Dendritic cell treated with granulocyte-macrophage colony-stimulating factor and Interleukin-4, amounts not matched to agents 40 ng/mL and 50 ng/mL, for 4 days (primary cell): ENCODE measurements around the gene LSM7.

Experiments used
- H3K27ac Mint-ChIP-seq: one replicate; pipeline ENCODE4 v1.8.0; 2022; ENCODE audit warnings: mild to moderate bottlenecking, mixed read lengths
- H3K27me3 Mint-ChIP-seq: one replicate; pipeline ENCODE4 v1.8.0; 2022; ENCODE audit warnings: mild to moderate bottlenecking, mixed read lengths
- H3K36me3 Mint-ChIP-seq: one replicate; pipeline ENCODE4 v1.8.0; 2022; ENCODE audit warnings: low read depth, mixed read lengths
- H3K4me1 Mint-ChIP-seq: one replicate; pipeline ENCODE4 v1.8.0; 2022; ENCODE audit warnings: low read depth, mixed read lengths
- H3K4me3 Mint-ChIP-seq: one replicate; pipeline ENCODE4 v1.8.0; 2022; ENCODE audit warnings: mild to moderate bottlenecking, moderate library complexity, mixed read lengths
- H3K9me3 Mint-ChIP-seq: one replicate; pipeline ENCODE4 v1.8.0; 2022; ENCODE audit warnings: mixed read lengths
- intact Hi-C: fragments of 100-400 bp; cut with micrococcal nuclease; formaldehyde crosslinking; loops from one replicate; pipeline ENCODE4 v1.15.0; 2022

LSM7 gene

DNA sequence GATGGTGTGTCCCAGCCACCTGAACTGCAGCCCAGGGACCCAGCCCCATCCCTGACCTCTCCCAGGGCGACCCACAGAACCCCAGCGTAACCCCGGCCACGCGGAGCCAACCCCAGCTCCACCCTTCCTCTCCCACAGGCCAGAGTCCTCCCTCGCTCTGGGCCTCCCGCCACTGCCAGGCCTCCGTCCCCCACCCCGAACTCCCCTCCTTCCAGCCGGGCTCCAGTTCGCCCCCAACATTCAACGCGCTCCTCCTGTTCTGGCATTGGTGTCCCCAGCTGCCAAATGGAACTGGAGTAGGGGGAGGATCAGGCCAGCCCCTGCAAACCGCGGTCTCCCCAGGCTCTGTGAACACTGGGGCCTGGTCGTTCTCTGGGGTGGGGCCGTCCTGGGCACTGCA lies 27.9 kb downstream of the LSM7 start:
- intact Hi-C loops, result no loop called here
- peak overlapping the region; percentile 8 for H3K27ac Mint-ChIP-seq
- H3K4me3 Mint-ChIP-seq, result no peak overlapping the region
- H3K9me3 Mint-ChIP-seq, result no peaks in the 10 kb centered on the region
- peaks cover 48% of the 10 kb centered on the region for H3K4me1 Mint-ChIP-seq
- H3K36me3 Mint-ChIP-seq, result peaks cover 13% of the 10 kb centered on the region
- H3K27me3 Mint-ChIP-seq, result peaks cover 54% of the 10 kb centered on the region

DNA sequence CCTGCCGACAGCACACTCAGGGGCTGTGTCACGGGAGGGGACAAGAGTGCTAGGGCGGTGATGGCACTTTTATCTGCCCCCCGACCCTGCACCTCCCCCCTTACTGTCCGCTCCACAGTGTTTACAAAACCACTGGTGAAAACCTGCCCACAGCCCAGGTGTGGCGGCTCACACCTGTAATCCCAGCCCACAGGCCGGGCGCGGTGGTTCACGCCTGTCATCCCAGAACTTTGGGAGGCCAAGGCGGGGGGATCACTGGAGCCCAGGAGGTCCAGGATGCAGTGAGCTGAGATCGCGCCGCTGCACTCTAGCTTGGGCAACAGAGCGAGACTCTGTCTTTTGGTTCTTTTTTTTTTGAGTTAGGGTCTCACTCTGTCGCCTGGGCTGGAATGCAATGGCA lies 32.2 kb downstream of the LSM7 start:
- intact Hi-C loops, result no loop called here
- peaks cover 52% of the 10 kb centered on the region for H3K36me3 Mint-ChIP-seq
- peaks cover 55% of the 10 kb centered on the region for H3K4me1 Mint-ChIP-seq
- H3K9me3 Mint-ChIP-seq, result no peaks in the 10 kb centered on the region
- no peak overlapping the region for H3K4me3 Mint-ChIP-seq
- peaks cover 33% of the 10 kb centered on the region for H3K27me3 Mint-ChIP-seq
- no peak overlapping the region for H3K27ac Mint-ChIP-seq

DNA sequence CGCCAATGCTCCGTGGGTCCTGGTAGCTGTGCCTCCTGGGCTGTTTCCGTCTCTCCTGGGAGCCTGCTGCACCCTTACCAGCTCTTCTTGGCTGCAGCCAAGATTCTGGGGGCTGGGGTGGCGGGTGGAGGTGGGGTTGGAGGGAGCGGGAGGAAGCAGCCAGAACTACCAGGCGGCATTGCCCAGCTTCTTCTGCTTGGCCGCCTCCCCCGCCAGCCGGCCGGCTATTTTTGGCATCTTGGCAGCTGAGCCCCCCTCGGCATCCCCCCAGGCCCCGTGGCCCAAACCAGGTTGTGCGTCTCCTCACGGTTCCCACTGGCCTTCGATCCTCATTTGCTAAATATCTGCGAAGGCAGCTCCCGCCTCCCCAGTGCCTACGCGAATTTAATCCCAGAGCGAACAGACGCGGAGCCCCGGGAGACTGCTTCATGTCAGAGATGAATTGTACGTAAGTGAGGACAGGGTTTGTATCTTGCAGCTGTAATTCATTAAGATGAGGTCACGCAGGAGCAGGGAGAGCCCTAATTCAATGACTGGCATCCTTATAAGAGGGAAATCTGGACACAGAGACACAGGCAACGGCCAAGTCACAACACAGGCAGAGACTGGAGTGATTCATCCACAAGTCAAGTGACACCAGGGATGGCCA lies 33.6 kb downstream of the LSM7 start:
- H3K4me3 Mint-ChIP-seq, result no peak overlapping the region
- H3K27ac Mint-ChIP-seq, result no peak overlapping the region
- peaks cover 52% of the 10 kb centered on the region for H3K4me1 Mint-ChIP-seq
- H3K9me3 Mint-ChIP-seq, result no peaks in the 10 kb centered on the region
- H3K27me3 Mint-ChIP-seq, result peaks cover 30% of the 10 kb centered on the region
- intact Hi-C loops, result no loop called here
- peaks cover 65% of the 10 kb centered on the region for H3K36me3 Mint-ChIP-seq

DNA sequence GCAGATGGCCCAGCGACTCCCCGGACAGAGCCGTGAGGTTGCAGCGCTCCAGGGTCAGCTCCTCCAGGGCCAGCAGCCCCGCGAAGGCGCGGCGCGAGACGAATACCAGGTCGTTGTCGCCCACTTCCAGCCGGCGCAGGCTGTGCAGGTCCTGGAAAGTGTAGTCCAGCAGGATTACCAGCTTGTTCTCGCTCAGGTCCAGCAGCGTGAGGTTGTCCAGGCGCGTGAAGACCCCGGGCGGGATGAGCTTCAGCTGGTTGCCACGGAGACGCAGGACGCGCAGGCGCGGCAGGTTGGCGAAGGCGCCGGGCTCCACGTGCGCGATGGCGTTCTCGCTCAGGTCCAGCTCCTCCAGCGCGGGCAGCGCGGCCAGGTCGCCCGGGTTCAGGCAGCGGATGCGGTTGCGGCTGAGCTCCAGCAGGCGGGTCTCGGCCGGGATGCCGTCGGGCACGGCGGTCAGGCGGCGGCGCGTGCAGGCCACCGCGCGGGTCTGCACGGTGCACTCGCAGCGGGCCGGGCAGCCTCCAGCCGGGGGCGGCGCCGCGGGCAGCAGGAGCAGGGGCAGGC lies 37.1 kb downstream of the LSM7 start:
- Mint-ChIP-seq H3K4me1 (peaks cover 69% of the 10 kb centered on the region), H3K27ac (peak overlapping the region; percentile 88), H3K9me3 (no peaks in the 10 kb centered on the region), H3K4me3 (peak overlapping the region; percentile 85), H3K27me3 (peaks cover 53% of the 10 kb centered on the region), H3K36me3 (peaks cover 65% of the 10 kb centered on the region)
- intact Hi-C loops, result no loop called here

DNA sequence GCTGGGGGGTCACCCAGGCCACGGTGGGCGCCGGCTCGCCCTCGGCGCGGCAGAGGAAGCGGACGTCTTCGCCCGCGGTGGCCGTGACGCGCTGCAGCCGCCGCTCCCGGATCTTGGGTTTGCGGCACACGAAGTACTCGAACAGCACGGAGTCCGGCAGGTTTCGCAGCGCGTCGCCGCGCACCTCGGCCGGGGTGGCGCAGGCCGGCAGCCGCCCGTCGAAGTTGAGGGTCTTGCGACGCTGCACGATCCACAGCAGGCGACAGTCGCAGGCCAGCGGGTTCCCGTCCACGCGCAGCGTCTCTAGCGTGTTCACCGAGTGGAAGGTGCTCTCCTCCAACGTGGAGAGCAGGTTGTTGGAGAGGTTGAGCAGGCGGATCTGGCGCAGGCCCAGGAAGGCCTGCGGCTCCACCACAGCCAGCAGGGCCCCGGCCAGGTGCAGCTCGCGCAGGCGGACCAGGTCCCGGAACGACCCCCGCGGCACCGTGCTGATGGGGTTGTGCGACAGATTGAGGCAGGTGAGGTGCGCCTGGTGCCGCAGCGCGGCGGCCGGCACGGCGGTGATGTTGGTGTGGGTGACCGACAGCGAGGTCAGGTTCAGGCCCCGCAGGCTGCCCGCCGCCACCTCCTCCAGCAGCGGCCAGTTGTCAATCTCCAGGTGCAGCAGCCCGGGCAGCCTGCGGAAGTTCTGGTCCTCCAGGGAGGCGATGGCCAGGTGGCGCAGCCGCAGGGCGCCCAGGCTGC lies 37.8 kb downstream of the LSM7 start:
- intact Hi-C loops, result no loop called here
- Mint-ChIP-seq H3K27ac (peak overlapping the region; percentile 88), H3K9me3 (no peaks in the 10 kb centered on the region), H3K36me3 (peaks cover 59% of the 10 kb centered on the region), H3K4me1 (peaks cover 73% of the 10 kb centered on the region), H3K27me3 (peaks cover 53% of the 10 kb centered on the region), H3K4me3 (peak overlapping the region; percentile 85)

DNA sequence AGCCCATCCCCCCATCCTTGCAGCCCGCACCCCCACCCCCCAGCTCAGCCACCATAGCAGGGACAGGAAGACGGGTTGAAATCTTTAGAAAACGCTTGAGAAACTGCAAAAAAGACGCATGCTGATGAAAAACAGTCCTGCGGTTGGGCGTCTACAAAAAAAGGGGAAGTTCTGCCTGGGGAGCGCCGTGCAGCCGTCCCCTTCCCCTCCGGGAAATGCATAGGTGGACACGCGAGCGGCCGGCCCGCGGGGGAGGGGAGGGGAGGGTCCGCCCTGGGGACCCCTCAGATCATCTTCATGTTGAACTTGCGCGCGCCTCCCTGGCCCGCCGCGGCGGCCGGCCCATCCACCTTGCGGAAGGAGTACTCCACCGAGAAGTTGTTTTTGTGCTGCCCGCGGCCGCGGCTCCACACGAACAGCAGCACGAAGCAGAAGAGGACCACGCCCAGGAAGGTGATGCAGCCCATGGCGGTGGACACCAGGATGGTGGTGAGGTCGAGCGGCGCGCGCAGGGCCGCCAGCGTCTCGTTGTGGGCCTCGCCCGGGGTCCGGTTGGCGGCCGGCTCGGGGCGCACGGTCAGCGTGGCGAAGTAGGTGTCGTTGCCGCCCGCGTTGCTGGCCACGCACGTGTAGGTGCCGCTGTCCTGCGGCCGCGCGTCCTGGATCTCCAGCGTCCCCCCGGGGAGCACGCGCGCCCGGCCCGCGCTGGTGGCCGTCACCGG lies 38.5 kb downstream of the LSM7 start:
- no peaks in the 10 kb centered on the region for H3K9me3 Mint-ChIP-seq
- peak overlapping the region; percentile 85 for H3K4me3 Mint-ChIP-seq
- peak overlapping the region; percentile 88 for H3K27ac Mint-ChIP-seq
- H3K4me1 Mint-ChIP-seq, result peaks cover 76% of the 10 kb centered on the region
- H3K36me3 Mint-ChIP-seq, result peaks cover 51% of the 10 kb centered on the region
- peaks cover 55% of the 10 kb centered on the region for H3K27me3 Mint-ChIP-seq
- intact Hi-C loops, result no loop called here

DNA sequence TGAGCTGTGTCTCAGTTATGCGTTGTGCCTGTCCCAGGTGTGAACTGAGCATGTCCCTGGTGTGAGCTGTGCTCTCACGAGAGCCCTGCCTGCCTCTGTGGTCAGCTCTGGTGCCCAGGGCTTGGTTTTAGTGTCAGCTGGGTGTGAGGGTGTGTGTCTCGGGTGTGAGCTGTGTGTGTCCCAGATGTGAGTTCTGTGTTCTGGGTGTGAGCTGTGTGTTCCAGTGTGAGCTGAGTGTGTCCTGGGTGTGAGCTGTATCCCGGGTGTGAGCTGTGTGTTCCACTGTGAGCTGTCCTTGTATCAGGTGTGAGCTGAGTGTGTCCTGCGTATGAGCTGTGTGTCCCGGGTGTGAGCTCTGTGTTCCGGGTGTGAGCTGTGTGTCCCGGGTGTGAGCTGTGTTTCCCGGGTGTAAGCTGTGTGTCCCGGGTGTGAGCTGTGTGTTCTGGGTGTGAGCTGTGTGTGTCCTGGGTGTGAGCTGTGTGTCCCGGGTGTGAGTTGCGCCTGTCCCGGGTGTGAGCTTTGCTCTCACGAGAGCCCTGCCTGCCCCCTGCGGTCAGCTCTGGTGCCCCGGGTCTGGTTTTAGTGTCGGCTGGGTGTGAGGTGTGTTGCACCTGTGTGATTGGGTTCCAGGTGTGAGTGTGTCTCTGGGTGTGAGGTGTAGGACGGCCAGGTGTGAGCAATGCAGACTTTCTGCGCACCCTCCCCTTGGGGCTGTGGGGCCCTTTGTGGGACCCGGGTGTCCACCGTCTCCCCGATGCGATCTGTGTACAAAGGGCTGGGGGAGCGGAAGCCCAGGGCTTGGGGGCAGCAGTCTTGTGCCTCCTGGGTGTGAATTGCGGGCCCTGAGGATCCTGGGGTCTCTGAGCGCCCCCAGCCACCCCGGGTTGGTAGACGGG lies 39.3 kb downstream of the LSM7 start:
- Mint-ChIP-seq H3K4me1 (peaks cover 68% of the 10 kb centered on the region), H3K27ac (peak overlapping the region; percentile 88), H3K4me3 (peak overlapping the region; percentile 85), H3K27me3 (peaks cover 52% of the 10 kb centered on the region), H3K36me3 (peaks cover 43% of the 10 kb centered on the region), H3K9me3 (no peaks in the 10 kb centered on the region)
- intact Hi-C loops, result no loop called here

DNA sequence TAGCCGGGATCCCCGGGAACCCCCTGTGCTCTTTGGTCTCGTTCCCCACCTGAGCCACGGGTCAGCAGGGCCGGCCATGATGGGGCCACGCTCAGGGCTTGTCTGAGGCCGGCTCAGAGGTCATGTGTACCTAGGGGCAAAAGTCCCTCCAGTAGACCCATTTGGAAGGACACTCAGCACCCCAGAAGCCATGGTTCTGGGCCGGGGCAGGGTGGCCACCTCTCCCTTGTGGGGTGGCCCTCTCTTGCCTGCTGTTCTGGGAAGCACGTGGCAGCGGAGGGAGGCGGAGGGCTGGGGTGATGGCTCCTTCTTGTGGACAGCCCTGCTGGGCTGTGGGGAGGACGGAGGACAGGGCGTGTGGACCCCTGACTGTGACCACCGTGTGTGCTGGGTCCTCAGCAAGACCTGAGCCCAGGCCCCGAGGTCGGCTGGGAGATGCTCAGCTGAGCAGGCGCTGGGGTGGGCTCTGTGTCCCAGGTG lies 40.0 kb downstream of the LSM7 start:
- Mint-ChIP-seq H3K27ac (peak overlapping the region; percentile 88), H3K27me3 (peaks cover 48% of the 10 kb centered on the region), H3K4me1 (peaks cover 61% of the 10 kb centered on the region), H3K36me3 (peaks cover 36% of the 10 kb centered on the region), H3K9me3 (no peaks in the 10 kb centered on the region), H3K4me3 (no peak overlapping the region)
- intact Hi-C loops, result no loop called here

DNA sequence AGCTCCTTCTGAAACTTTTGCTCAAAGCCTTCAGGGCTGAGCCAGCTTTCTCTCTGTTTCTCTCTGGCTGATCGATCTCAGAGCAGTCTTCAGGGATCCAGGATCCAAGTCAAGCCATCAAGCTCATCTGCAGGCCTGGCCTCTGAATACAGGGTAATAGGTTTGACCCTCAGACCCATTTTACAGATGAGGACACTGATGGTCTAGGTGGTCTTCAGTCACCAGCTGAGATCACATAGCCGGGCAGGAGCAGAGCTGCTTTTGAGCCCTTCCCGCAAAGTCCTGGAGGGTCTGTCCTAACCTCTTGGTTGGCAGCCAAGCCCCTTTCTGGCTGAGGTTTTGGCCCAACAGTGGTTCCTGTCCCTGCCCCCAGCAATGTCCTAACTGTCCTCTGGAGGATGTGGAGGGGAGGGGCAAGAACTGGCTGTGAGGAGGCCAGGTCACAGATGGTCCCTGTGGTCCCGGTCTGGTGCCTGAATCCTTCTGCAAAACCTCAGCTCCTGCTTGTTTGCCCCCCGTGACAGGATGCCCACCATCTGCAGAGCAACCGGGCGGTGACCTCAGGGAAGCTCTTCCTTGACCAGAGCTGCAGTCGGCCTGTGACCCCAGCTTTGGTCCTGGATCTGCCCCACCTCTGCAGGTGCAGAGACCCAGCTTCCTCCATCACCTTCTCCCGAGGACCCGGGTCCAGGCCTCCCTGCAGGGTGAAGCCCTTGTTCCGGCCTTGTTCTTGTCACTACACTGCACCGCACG lies 40.6 kb downstream of the LSM7 start:
- Mint-ChIP-seq H3K36me3 (peaks cover 30% of the 10 kb centered on the region), H3K4me1 (peaks cover 60% of the 10 kb centered on the region), H3K4me3 (no peak overlapping the region), H3K27ac (peak overlapping the region; percentile 88), H3K9me3 (no peaks in the 10 kb centered on the region), H3K27me3 (peaks cover 46% of the 10 kb centered on the region)
- intact Hi-C loops, result no loop called here

DNA sequence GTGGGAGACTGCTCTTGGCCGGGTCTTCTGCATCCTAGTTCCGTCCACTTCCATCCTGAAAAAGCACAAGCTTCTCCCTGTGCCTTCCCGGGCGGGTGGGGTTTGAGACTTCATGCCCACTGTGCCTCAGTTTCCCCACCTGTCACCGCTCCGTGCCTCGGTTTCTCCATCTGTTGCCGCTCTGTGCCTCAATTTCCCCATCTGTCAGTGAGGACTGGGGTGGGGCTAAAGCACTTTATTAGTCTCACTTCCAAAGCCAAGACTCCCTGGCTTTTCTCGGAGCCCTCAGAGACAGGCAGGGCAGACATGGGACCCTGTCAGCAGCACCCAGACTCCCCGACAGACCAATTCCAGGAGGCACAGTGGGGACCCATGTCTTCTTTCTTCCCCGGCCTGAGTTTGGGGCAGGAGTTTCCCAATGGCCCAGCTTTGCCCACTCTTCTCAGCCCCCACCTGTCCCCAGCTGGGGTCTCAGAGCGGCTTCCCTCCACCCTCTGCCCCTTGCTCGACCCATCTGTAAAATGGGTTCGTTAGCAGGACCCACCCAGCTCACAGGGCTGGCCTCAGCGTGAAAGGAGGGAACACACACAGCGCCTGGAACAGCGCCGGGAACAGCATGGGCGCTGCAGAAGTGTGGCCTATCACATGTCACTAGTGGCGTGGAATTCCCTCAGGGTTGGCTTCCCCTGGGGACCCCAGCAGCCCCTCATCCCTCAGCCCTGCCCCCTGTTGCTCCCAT lies 41.8 kb downstream of the LSM7 start:
- H3K36me3 Mint-ChIP-seq, result peaks cover 25% of the 10 kb centered on the region
- no peaks in the 10 kb centered on the region for H3K9me3 Mint-ChIP-seq
- H3K4me3 Mint-ChIP-seq, result no peak overlapping the region
- H3K4me1 Mint-ChIP-seq, result peaks cover 61% of the 10 kb centered on the region
- peak overlapping the region; percentile 41 for H3K27ac Mint-ChIP-seq
- H3K27me3 Mint-ChIP-seq, result peaks cover 41% of the 10 kb centered on the region
- intact Hi-C loops, result no loop called here

DNA sequence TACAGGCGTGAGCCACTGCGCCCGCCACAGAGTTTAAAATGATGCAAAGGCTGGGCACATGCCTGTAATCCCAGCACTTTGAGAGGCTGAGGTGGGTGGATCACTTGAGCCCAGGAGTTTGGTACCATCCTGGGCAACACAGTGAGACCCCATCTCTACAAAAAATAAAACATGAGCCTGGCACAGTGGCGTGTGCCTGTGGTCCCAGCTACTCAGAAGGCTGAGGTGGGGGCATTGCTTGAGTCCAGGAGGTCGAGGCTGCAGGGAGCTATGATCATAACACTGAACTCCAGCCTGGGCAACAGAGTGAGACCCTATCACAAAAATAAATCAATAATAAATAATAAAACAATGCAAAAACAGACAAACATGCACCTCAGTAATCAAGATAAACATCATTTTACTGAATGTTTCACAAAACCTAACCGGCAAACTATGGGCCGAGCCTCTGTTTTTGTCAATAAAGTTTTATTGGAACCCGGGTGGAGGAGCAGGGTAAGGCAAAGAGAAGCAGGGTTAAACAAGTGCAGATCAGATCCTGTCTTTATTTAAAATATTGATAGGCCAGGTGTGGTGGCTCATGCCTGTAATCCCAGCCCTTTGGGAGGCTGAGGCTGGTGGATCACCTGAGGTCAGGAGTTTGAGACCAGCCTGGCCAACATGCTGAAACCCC lies 44.4 kb downstream of the LSM7 start:
- Mint-ChIP-seq H3K9me3 (no peaks in the 10 kb centered on the region), H3K27me3 (peaks cover 28% of the 10 kb centered on the region), H3K36me3 (peaks cover 14% of the 10 kb centered on the region), H3K4me3 (no peak overlapping the region), H3K4me1 (peaks cover 60% of the 10 kb centered on the region), H3K27ac (no peak overlapping the region)
- intact Hi-C loops, result no loop called here

DNA sequence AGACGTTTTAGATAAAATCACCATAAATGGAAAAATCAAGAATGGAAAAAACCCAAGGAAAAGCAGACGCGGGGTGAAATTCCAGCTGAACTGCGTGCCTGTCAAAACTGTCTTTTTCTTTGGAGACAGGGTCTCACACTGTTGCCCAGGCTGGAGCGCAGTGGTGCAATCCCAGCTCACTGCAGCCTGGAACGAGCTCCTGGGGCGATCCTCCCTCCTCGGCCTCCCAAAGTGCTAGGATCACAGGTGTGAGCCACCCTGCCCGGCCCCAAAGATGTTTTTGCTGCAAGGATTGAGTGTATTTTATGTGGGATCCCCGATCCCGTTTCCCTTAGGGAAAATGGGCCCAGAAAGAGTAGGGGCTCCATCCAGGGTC lies 45.5 kb downstream of the LSM7 start:
- peak overlapping the region; percentile 88 for H3K4me3 Mint-ChIP-seq
- intact Hi-C loops, result no loop called here
- H3K4me1 Mint-ChIP-seq, result peaks cover 55% of the 10 kb centered on the region
- H3K27ac Mint-ChIP-seq, result peak overlapping the region; percentile 93
- no peaks in the 10 kb centered on the region for H3K9me3 Mint-ChIP-seq
- peaks cover 24% of the 10 kb centered on the region for H3K36me3 Mint-ChIP-seq
- peaks cover 16% of the 10 kb centered on the region for H3K27me3 Mint-ChIP-seq
